Measurements from ENCODE around the gene SLC25A24.

GRCh38 chr1:108140177-108140576, 60.0 kb downstream of the SLC25A24 start:
- TF ChIP-seq CTCF (IDR thresholded peaks at IDR 0.05) = no peak
- TF ChIP-seq POLR2A (IDR thresholded peaks at IDR 0.05) = no peak
